Uterus (tissue), 4 donors: ENCODE measurements around the gene TDRD1. TPM values are rescaled to one million over a fixed set of nuclear protein-coding genes. Genes with fewer than 3 reads are reported as not detected.

Experiments used
- DNase-seq, 2 donors: peaks; one replicate each; pipeline ENCODE4 v3.0.0-alpha.2; 2019 to 2020
- H3K27ac ChIP-seq, 2 donors: fragments of 200-600 bp; sonication (generic); 1 replicate in 1 of 2; 2 replicates in 1 of 2; pipeline ENCODE4 v1.5.1; 2016 to 2018
- H3K27me3 ChIP-seq, 2 donors: fragments of 200-600 bp; sonication (generic); one replicate each; pipeline ENCODE4 v1.5.1; 2018 to 2019; ENCODE audit warnings: control low read depth in 1 of 2
- H3K36me3 ChIP-seq, 2 donors: fragments of 200-600 bp; sonication (generic); one replicate each; pipeline ENCODE4 v1.5.1; 2019; ENCODE audit warnings: control low read depth in 1 of 2
- H3K4me1 ChIP-seq, 2 donors: fragments of 200-600 bp; sonication (generic); one replicate each; pipeline ENCODE4 v1.5.1; 2018 to 2019; ENCODE audit warnings: control low read depth in 1 of 2
- H3K4me3 ChIP-seq, 2 donors: fragments of 200-600 bp; sonication (generic); 1 replicate in 1 of 2; 2 replicates in 1 of 2; pipeline ENCODE4 v1.5.1; 2018 to 2019; ENCODE audit warnings: mild to moderate bottlenecking in 1 of 2
- H3K9me3 ChIP-seq, 2 donors: fragments of 200-600 bp; sonication (generic); one replicate each; pipeline ENCODE4 v1.5.1; 2019; ENCODE audit warnings: control low read depth in 1 of 2
- POLR2A ChIP-seq, 2 donors: fragments of 450-650 bp; IDR thresholded peaks; one replicate each; pipeline ENCODE4 v1.6.1; 2016; ENCODE audit warnings: antibody characterized with exemption in 2 of 2, mild to moderate bottlenecking in 1 of 2, moderate library complexity in 1 of 2
- intact Hi-C: fragments of 100-400 bp; cut with DNase I; formaldehyde crosslinking; loops from one replicate; pipeline ENCODE4 v1.15.1; 2023; ENCODE audit warnings: low total_unique reads
- total RNA-seq, 4 donors: library from RNA; depleted of rRNA in 3 of 4; stranded (reverse); fragments of >200 nt in 3 of 4; gene quantifications; one replicate each; pipeline versions ENCODE4 v1.1.0 to v1.2.4, GENCODE V29; 2014 to 2023
- TF ChIP-seq, protein P1 (sequence below), 4 experiments: fragments of 200-600 bp in 2 of 4; fragments of 450-650 bp in 2 of 4; sonication (generic) in 2 of 4; IDR thresholded peaks; one replicate each; pipeline ENCODE4 v1.5.1; 2016 to 2019; ENCODE audit warnings: antibody characterized with exemption in 4 of 4, mild to moderate bottlenecking in 2 of 4, moderate library complexity in 1 of 4
- donor health status: DM: yes; HTN: yes; CAD: no.

Gene TDRD1
- total RNA-seq, 4 donors from 2014 or later = 0.49 to 1.5 TPM; not detected in 2

DNA sequence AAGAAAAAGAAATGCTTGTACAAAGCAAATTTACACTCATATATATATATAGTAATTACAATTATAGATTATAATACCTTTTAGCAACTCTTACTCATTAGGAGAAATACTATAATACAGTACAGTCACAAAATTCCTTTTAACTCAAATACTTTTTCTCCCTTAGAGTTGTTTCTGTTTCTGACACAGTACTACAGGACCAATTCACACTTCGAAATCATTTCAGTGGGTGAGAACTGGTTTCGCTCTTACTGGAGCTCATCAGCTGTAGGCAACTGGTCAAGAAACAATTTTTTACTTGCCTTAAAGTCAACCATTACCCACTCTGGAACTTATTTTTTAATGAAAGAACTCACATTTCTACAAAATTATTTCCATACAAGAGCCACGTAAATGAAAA is 11.2 kb upstream of the TDRD1 start:
- TF ChIP-seq, protein P1, sequence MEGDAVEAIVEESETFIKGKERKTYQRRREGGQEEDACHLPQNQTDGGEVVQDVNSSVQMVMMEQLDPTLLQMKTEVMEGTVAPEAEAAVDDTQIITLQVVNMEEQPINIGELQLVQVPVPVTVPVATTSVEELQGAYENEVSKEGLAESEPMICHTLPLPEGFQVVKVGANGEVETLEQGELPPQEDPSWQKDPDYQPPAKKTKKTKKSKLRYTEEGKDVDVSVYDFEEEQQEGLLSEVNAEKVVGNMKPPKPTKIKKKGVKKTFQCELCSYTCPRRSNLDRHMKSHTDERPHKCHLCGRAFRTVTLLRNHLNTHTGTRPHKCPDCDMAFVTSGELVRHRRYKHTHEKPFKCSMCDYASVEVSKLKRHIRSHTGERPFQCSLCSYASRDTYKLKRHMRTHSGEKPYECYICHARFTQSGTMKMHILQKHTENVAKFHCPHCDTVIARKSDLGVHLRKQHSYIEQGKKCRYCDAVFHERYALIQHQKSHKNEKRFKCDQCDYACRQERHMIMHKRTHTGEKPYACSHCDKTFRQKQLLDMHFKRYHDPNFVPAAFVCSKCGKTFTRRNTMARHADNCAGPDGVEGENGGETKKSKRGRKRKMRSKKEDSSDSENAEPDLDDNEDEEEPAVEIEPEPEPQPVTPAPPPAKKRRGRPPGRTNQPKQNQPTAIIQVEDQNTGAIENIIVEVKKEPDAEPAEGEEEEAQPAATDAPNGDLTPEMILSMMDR (IDR thresholded peaks at IDR 0.05) = no peak
- no peak for TF ChIP-seq POLR2A (IDR thresholded peaks at IDR 0.05)
- intact Hi-C loops = no loop called here
- Histone ChIP-seq H3K9me3 (no peaks in the 10 kb centered on the region), H3K27me3 (no peaks in the 10 kb centered on the region), H3K27ac (no peak overlapping the region), H3K4me1 (peaks cover 0 to 4% of the 10 kb centered on the region in 2 donors), H3K36me3 (no peaks in the 10 kb centered on the region), H3K4me3 (no peak overlapping the region)
- no peak for DNase-seq

DNA sequence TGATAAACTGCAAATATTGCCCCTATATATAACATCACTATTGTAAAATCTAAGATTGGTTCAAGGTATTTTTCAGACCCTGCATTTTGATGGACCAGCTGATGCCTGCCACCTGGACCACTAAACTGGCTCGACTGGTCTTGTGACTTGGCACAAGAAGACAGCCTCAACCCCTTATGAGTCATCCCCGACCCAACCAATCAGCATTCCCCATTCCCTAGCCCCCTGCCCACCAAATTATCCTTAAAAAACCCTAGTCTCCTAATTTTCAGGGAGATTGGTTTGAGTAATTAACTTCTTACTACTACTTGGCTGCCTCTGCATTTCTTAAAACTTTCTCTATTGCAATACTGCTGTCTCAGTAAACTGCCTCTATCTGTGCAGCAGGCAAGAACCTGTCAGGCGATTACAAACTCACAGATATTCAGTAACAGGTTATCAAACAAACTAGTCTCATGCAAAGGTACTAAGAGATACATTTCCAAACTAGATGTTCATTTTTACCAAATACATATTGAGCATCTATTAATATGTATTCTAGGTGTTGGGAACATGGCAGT is 10.6 kb upstream of the TDRD1 start:
- Histone ChIP-seq H3K4me1 (peaks cover 0 to 4% of the 10 kb centered on the region in 2 donors), H3K4me3 (no peak overlapping the region), H3K27me3 (no peaks in the 10 kb centered on the region), H3K36me3 (no peaks in the 10 kb centered on the region), H3K9me3 (no peaks in the 10 kb centered on the region), H3K27ac (no peak overlapping the region)
- intact Hi-C loops = no loop called here
- no peak for DNase-seq
- TF ChIP-seq, protein P1 (IDR thresholded peaks at IDR 0.05) = no peak
- no peak for TF ChIP-seq POLR2A (IDR thresholded peaks at IDR 0.05)

GRCh38 chr10:114172216-114172615 is 6.9 kb upstream of the TDRD1 start:
- Histone ChIP-seq H3K27me3 (no peaks in the 10 kb centered on the region), H3K27ac (peak overlapping the region; percentile 92 to 97), H3K36me3 (no peaks in the 10 kb centered on the region), H3K9me3 (no peaks in the 10 kb centered on the region), H3K4me3 (peak overlapping the region in 1 of 2 donors; percentile 84), H3K4me1 (peaks cover 0 to 4% of the 10 kb centered on the region in 2 donors)
- no peak for TF ChIP-seq POLR2A (IDR thresholded peaks at IDR 0.05)
- TF ChIP-seq, protein P1 (IDR thresholded peaks at IDR 0.05) = no peak
- DNase-seq = no peak
- intact Hi-C loops = no loop called here

DNA sequence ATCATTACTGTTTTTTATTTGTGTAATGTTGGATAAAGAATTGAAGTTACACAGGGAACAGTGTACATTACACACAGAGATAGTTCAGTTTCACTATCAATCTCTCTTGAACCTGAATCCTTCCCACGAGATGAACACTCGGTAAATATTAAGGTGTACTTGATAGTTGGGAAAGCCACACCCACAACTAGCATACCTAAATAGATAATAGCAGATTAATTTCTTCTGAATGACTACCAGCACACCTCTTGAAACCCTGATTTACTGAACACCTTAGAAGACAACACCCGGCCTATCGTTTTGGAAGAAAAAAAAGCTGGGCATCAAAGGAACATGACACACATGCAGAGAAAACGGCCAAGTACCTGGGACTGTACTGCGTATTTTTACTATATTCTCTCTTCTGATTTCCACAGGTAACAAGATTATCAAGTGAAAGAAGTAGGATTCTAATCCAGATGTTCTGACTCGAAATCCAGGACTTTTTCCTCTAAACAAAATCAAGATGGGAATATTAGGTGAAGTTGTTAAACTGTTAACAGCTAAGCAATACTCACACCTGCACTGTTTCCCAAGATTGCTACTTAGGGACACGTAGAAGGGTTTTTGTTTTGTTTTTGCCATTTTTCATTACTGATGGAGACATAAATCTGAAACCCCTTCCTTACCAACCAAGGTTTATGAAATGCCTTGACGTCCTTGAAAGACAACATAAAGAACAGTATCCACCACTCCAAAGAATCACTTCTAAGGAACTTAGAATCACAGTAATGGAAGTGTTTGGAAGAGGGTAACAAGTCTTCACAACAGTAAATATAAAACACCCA is 6.2 kb upstream of the TDRD1 start:
- intact Hi-C loops = no loop called here
- TF ChIP-seq, protein P1 (IDR thresholded peaks at IDR 0.05) = no peak
- no peak for TF ChIP-seq POLR2A (IDR thresholded peaks at IDR 0.05)
- Histone ChIP-seq H3K9me3 (no peaks in the 10 kb centered on the region), H3K4me3 (peak overlapping the region; percentile 84 to 98), H3K27me3 (no peaks in the 10 kb centered on the region), H3K27ac (peak overlapping the region; percentile 92 to 97), H3K4me1 (peaks cover 0 to 4% of the 10 kb centered on the region in 2 donors), H3K36me3 (no peaks in the 10 kb centered on the region)
- no peak for DNase-seq

DNA sequence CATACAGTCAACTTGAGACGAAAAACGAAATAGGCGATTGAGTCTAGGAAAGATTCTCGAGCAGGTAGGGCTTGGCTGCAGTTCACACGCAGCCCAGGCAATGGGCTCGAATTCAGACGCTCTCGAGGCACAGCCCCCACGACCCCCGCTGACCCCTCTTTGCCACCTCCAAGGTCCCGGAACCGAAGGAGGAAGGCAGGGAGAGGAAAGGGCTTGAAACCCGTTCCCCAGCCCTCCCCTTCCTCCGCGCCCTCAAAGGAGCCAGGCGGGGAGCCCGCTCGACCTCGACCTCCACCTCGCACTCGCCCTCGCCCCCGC is 5.6 kb upstream of the TDRD1 start:
- intact Hi-C loops = no loop called here
- H3K4me1 ChIP-seq = peaks cover 0 to 4% of the 10 kb centered on the region in 2 donors
- H3K9me3 ChIP-seq = no peaks in the 10 kb centered on the region
- peak overlapping the region; percentile 84 to 98 for H3K4me3 ChIP-seq
- H3K27me3 ChIP-seq = no peaks in the 10 kb centered on the region
- no peak for TF ChIP-seq POLR2A (IDR thresholded peaks at IDR 0.05)
- TF ChIP-seq, protein P1 (IDR thresholded peaks at IDR 0.05) = no peak
- peak overlapping the region; percentile 92 to 97 for H3K27ac ChIP-seq
- H3K36me3 ChIP-seq = no peaks in the 10 kb centered on the region
- DNase-seq = no peak
